HL-60 (cell line): ENCODE data around the gene SUSD4.

Source experiments
- GABPA ChIP-seq: IDR thresholded peaks from 2 replicates; pipeline ENCODE4 v1.6.1; 2012; ENCODE audit warnings: low read depth
- POLR2AphosphoS5 ChIP-seq: IDR thresholded peaks from 2 replicates; pipeline ENCODE4 v1.6.1; 2012; ENCODE audit warnings: low read depth
- REST ChIP-seq: IDR thresholded peaks from 2 replicates; pipeline ENCODE4 v1.6.1; 2012; ENCODE audit warnings: low read depth; ENCODE audit not compliant: insufficient replicate concordance
- SPI1 ChIP-seq: IDR thresholded peaks from 2 replicates; pipeline ENCODE4 v1.6.1; 2012; ENCODE audit warnings: low read depth, mild to moderate bottlenecking, borderline replicate concordance
- TF ChIP-seq, protein P1 (sequence below): IDR thresholded peaks from one replicate; pipeline ENCODE4 v1.5.1; 2011; ENCODE audit warnings: low read length, control low read depth, inconsistent platforms; ENCODE audit not compliant: insufficient read depth

GRCh38 chr1:223209992-223210787 is 153.8 kb downstream of the SUSD4 start:
- TF ChIP-seq, protein P1, sequence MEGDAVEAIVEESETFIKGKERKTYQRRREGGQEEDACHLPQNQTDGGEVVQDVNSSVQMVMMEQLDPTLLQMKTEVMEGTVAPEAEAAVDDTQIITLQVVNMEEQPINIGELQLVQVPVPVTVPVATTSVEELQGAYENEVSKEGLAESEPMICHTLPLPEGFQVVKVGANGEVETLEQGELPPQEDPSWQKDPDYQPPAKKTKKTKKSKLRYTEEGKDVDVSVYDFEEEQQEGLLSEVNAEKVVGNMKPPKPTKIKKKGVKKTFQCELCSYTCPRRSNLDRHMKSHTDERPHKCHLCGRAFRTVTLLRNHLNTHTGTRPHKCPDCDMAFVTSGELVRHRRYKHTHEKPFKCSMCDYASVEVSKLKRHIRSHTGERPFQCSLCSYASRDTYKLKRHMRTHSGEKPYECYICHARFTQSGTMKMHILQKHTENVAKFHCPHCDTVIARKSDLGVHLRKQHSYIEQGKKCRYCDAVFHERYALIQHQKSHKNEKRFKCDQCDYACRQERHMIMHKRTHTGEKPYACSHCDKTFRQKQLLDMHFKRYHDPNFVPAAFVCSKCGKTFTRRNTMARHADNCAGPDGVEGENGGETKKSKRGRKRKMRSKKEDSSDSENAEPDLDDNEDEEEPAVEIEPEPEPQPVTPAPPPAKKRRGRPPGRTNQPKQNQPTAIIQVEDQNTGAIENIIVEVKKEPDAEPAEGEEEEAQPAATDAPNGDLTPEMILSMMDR: no peak
- TF ChIP-seq POLR2AphosphoS5 (no peak), REST (no peak), SPI1 (no peak), GABPA (no peak)
